Sciatic nerve (tissue), 2 donors: ENCODE results near the gene TTC28. TPM values are rescaled to one million over a fixed set of nuclear protein-coding genes. Genes with fewer than 3 reads are reported as not detected.
"Not testable (repeated sequence)": the region's sequence is repeated elsewhere in the genome, so short reads cannot be mapped to it uniquely, and the experiment has no call there.

ENCODE experiments used
- ATAC-seq: fragments of 200-7000 bp; cut with Tn5 transposase; one replicate; pipeline ENCODE4 v1.9.1; 2020; ENCODE audit warnings: mild to moderate bottlenecking, moderate library complexity
- DNase-seq: peaks from one replicate; pipeline ENCODE4 v3.0.0-alpha.2; 2020; ENCODE audit warnings: low spot score
- intact Hi-C: fragments of 100-400 bp; cut with DNase I; formaldehyde crosslinking; loops from one replicate; pipeline ENCODE4 v1.14.2; 2022
- total RNA-seq: library from RNA; stranded (reverse); fragmentation: NEBNext Ultra II Directional; extraction: Animal tissue kit (Norgen Biotek cat#: 25700); gene quantifications from one replicate; pipeline ENCODE4 v1.2.1, GENCODE V29; 2021
- donor health status: DM: no; HTN: no; CAD: no.
- donor health status: DM: no; HTN: no; CAD: no.

The TTC28 gene
- total RNA-seq, 1 donor from 2014 or later: 58.4 TPM

DNA sequence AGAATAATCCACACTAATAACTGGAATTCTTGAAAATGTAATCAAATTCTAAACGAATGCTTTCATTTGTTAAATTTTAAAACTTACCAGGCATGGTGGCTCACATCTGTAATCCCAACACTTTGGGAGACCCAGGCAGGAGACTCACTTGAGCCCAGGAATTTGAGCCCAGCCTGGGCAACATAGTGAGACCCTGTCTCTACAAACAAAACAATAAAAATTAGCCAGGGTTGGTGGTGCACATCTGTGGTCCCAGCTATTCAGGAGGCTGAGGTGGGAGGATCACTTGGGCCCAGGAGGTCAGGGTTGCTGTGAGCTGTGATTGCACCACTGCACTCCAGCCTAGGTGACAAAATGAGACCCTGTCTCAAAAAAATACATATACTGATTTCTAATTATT, 212.6 kb downstream of the TTC28 start:
- ATAC-seq, DNase-seq, intact Hi-C loops: not testable (repeated sequence)

DNA sequence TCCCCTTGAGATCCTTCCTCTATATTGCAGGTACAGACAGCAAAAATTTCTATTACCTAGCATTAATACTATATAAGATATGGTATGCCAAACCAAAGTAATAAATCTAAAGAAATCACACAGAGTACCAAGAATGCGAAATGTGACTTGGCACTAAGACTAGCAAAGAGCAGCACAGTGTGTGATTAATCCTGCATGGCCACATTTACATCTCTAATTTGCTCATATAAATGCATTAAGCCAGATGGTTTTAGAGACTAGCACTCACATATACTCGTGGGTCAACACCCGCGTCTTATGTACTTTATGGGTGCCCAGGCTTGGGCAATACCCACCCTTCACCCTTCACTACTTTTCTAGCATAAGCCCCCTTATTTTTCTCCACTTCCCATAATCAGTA, 213.2 kb downstream of the TTC28 start:
- DNase-seq (no peak), ATAC-seq (no peak)
- intact Hi-C loops: no loop called here

- no peak for ATAC-seq
- DNase-seq: no peak
- intact Hi-C loops: no loop called here
Measured at GRCh38 chr22:28465841-28466240, 213.8 kb downstream of the TTC28 start.

- DNase-seq (no peak), ATAC-seq (no peak)
- intact Hi-C loops: no loop called here
Measured at GRCh38 chr22:28464127-28464526, 215.5 kb downstream of the TTC28 start.

GRCh38 chr22:28463408-28463807, 216.2 kb downstream of the TTC28 start:
- DNase-seq, intact Hi-C loops, ATAC-seq: not testable (repeated sequence)

DNA sequence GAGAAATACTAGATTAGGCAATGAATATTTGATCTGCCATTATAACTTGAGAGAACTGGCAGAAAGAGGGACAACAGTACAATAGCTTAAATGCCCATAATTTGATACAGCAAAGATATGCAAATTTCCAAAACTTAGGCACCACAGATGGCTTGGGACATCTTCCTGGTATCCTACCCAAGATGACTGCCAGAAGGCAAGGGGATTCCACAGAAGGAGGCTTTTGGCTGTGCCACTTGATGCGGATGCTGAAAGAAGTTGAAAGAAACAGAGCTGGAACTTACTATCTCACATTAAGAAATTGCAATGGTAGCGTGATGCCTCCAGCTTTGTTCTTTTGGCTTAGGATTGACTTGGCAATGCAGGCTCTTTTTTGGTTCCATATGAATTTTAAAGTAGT, 216.7 kb downstream of the TTC28 start:
- DNase-seq (no peak), ATAC-seq (no peak)
- intact Hi-C loops: no loop called here

DNA sequence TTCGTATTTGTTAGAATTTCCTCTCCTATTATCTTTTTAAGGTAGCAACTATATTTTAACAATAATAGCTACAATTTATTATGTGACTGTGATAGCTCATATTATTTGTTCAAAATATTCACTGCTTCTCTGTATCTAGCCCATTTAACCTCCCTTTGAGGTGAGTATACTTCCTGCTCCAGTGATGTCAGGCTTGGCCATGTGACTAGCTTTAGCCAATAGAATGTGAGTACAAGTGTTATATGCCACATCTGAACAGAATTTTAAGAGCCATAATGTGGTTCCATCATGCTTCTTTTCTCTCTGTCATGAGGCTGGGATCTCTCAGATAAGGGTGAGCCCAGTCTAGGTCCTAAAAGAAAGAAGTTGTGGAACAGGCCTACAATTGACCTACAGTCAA, 217.6 kb downstream of the TTC28 start:
- intact Hi-C loops: no loop called here
- ATAC-seq: no peak
- no peak for DNase-seq

GRCh38 chr22:28454431-28455064, 225.1 kb downstream of the TTC28 start:
- DNase-seq (no peak), ATAC-seq (no peak)
- intact Hi-C loops: no loop called here

- intact Hi-C loops: no loop called here
- no peak for ATAC-seq
Measured at GRCh38 chr22:28450109-28450508, 229.5 kb downstream of the TTC28 start.

GRCh38 chr22:28449041-28449440, 230.6 kb downstream of the TTC28 start:
- intact Hi-C loops: loop anchor here (10.0 kb wide), 1 partner anchor 394 kb away; no protein-coding TSS in a partner anchor
- ATAC-seq (no peak), DNase-seq (no peak)

More at GRCh38 chr22:28450109-28450508, 229.5 kb downstream of the TTC28 start:
- no peak for DNase-seq

GRCh38 chr22:28448625-28449024, 231.0 kb downstream of the TTC28 start:
- DNase-seq (no peak), ATAC-seq (no peak)
- intact Hi-C loops: loop anchor here (10.0 kb wide), 1 partner anchor 394 kb away; no protein-coding TSS in a partner anchor

GRCh38 chr22:28444659-28445058, 235.0 kb downstream of the TTC28 start:
- no peak for DNase-seq
- no peak for ATAC-seq
- intact Hi-C loops: loop anchor here (10.0 kb wide), 1 partner anchor 390 kb away; no protein-coding TSS in a partner anchor

GRCh38 chr22:28443526-28443876, 236.1 kb downstream of the TTC28 start:
- intact Hi-C loops: loop anchor here (10.0 kb wide), 1 partner anchor 389 kb away; no protein-coding TSS in a partner anchor
- ATAC-seq (peak; percentile 93), DNase-seq (peak; percentile 76)

DNA sequence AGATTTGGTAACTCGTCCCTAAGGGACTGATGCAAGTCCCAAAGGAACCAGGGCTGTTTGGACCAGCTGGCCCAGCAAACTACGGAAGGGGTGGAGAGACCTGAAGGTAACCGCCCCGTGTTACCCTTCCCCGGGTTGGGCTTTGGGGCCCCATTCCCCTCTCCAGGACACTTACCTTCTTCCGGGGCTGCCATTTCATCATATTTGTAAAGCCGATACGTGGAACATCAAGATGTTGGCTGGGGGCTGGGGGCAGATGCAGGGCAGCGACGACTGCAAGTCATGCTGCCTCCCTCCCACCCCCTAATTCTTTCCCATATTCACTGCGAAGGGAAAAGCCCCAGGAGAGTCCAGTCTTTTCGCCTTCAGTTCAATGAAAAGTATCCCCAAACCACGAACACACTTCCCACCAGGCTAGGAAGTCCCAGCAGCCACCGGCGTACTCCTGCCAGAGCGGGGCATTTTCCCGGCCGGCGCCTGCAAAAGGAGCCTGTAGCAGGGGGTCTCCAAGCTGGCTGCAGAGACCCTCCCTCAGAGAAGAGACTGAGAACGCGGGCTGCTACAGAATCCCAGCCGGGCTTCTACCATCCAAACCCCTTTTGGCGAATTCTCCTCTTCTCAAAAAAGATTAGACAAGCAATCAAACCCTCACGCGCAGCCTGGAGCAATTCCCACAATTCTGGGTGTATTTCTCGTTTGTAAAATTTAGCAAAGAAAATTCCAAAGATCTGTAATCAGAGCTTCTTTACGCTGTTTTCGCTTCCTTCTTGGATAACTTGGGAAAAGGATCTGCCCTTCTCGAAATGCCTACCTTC, 236.7 kb downstream of the TTC28 start:
- intact Hi-C loops: loop anchor here (10.0 kb wide), 1 partner anchor 388 kb away; no protein-coding TSS in a partner anchor
- peak; percentile 68 for ATAC-seq

DNA sequence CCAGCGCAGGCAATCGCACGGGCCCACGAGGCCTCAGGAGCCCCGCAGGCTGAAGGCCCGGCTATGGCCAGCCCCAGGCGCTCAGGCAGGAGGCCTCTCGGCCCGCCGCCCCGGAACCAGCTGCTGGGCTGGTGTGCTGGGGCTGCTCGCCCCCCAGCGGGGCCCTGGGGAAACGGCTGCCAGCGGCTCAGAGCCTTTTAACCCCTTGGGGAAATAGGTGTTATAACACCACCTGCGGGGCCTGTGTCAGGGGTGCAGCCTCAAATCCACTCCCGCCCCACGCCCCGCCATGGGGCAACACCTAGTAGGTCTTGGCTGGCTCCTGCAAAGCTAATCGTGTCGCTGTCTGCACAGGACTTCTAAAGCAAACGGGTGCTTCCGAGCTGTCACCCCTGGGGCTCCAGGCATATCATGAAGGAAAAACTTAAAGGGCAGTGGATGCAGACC, 237.4 kb downstream of the TTC28 start:
- intact Hi-C loops: loop anchor here (10.0 kb wide), 1 partner anchor 387 kb away; no protein-coding TSS in a partner anchor
- DNase-seq (peak; percentile 82), ATAC-seq (peak; percentile 90)

More for the DNA sequence above, 236.7 kb downstream of the TTC28 start:
- DNase-seq: peak; percentile 64

- no peak for DNase-seq
- intact Hi-C loops: loop anchor here (10.0 kb wide), 1 partner anchor 387 kb away; no protein-coding TSS in a partner anchor
- peak; percentile 16 for ATAC-seq
Measured at GRCh38 chr22:28441720-28442263, 237.8 kb downstream of the TTC28 start.

DNA sequence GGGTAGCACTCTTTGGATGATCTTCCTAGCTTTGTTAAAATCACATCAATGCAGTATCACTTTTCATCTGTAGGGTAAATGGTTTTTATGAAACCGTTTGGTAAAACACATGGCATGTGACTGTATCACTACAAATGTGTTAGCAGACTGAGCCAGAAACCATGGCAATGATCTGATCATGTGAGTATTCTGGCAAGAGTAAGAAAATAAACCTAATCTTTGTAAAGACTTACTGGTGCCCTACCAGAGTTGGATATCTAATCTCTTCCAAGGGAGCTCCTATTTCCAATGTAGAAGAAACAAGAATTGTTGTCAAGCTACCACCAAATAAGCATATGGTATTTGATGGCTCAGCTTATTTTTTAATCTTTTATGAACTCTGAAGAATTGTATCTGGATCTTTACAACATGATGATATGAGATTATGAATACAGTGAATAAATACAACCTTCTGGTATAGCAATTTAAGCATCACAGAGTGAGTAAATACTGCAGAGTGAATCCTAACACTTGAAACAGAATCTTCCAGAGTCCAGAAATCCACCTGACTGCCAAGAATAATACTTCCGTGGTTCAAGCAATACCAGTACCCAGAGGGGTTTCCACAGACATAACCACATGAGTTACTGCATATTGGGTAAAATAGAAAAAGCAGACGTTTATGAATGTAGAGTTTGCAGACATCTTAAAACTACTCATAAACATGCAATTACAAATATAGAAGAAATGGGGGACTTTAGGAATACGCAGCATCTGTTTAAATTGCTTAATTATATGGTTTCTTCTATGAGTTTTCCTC, 238.8 kb downstream of the TTC28 start:
- DNase-seq: no peak
- intact Hi-C loops: loop anchor here (10.0 kb wide), 1 partner anchor 386 kb away; no protein-coding TSS in a partner anchor
- peak; percentile 29 for ATAC-seq

GRCh38 chr22:28438183-28438768, 241.4 kb downstream of the TTC28 start:
- ATAC-seq (no peak), DNase-seq (no peak)
- intact Hi-C loops: no loop called here
